Urothelium cell line (cell line): ENCODE measurements around the gene HS3ST5.

Source experiments
- DNase-seq: peaks from one replicate; pipeline ENCODE4 v3.0.0; 2011; ENCODE audit warnings: low spot score, mixed read lengths
- FAIRE-seq: peaks from 2 replicates; lab custom pipeline; 2011; peaks lifted over from hg19 to GRCh38; lab: Jason Lieb, UNC

Gene HS3ST5, protein sequence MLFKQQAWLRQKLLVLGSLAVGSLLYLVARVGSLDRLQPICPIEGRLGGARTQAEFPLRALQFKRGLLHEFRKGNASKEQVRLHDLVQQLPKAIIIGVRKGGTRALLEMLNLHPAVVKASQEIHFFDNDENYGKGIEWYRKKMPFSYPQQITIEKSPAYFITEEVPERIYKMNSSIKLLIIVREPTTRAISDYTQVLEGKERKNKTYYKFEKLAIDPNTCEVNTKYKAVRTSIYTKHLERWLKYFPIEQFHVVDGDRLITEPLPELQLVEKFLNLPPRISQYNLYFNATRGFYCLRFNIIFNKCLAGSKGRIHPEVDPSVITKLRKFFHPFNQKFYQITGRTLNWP

DNA sequence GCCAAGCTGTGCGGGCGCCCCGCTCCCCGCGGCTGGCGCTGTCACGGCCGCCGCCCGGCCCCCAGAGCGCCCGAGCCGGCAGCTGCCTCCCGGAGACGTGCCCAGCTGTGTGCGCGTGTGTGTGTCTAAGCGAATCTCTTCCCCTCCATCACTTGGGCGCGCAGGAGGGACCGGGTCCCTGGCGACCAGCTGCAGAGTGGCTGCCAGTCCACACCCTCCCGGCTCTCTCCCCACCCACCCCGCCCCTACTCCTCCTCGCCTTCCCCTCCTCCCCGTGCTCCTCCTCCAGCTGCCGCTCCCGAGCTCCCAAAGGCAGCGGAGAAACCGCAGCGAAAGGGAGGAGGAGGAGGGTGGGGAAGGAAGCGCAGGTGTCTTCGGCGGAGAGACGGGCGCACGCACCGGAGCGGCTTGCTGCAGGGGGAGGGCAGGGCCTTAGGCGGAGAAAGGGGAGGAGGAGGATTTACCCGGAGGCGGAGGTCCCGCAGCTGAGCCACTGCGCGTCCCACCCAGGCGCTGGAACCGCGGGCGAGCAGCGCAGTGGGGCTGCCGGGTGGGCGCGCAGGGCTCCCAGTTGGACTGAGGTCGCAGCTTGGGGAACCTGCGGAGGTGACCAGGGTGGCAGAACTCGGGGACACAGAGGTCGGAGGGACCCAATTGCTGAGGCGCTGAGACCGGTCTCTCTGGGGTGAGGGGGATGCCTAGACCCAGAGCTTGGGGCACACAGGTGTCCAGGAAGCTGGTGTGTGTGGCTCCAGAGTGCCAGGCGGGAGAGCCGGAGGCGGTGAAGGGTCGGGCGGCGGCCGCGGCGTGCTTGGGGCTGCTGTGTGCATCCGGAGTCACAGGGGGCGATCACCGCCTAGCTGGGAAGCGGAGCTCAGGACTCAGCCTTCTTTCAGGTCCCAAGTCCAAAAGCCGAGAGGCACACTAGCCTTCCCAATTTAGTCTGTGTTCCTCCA, at the start of gene HS3ST5:
Gene HS3ST5, minus strand, starts transcription at position 198 of the 956 bp plus-strand sequence. CDS start 280,178 bp downstream, outside the sequence.
- DNase-seq (peak; percentile 64), FAIRE-seq (no peak)

DNA sequence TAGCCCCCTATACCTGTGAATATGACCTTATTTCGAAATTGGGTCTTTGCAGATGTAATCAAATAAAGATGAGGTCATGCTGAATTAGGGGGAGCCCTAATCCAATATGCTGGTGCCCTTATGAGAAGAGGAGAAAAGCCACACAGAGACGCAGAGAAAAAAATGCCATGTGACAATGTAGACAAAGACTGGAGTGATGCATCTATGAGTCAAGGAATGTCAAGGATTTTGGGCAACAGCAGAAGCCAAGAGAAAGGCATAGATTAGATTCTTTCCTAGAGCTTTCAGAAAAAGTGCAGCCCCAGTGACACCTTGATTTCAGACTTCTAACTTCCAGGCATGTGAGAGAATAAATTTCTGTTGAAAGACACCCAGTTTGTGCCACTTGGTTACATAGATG, 47.4 kb upstream of the HS3ST5 start:
- no peak for FAIRE-seq
- no peak for DNase-seq

DNA sequence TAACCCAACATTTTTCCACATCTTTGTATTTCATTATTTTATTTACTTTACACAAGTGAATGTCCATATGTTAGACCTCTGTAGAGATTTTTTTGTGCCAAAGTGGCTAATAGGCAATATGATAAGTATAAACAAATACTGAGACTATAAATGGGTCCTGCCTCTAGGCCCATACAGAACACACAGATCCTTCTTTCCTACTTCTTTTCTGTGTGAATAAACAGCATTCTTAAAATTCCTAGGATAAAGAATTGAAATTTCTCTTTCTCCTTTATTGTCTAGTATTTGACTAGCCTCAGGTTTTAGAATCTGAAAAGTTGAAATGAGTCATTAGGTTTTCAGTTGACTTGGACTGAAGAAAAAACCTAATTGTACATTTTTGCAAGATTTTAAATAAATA, 46.3 kb upstream of the HS3ST5 start:
- DNase-seq (no peak), FAIRE-seq (no peak)

DNA sequence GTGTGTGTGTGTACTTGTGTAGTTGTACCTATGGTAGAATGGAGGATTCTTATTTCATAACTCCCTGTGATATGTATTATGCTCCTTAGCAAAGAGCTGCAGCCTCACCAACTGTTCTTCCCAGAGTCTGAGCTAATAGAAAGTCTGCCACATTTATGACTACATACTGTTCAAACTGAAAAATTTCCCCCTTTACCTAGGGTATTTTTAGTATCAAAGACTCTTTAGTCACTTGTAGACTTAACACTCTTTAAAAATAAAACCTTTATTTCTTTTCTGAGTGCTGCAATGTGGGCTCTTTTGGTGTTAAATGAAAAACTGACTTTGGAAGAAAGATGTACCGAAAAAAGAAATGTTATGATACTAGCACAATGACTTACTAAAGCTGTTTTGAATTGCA, 39.6 kb upstream of the HS3ST5 start:
- no peak for DNase-seq
- no peak for FAIRE-seq

DNA sequence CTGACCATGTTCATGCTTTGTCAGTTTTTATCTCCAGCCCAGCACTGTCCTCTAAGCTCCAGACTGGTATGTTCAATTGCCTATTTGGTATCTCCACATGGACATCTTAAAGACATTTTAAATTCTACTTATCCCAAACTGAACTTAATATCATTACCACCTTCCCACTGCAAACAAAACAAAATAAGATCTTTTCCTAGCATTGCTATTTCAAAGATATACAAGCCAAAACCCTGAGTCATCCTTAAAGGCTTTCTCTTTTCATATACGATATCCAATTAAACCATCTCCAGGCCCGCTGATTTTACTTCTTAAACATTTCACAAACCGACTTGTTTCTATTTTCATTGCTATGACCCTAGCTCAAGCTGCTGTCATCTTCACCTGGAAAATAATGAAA, 35.1 kb upstream of the HS3ST5 start:
- no peak for FAIRE-seq

DNA sequence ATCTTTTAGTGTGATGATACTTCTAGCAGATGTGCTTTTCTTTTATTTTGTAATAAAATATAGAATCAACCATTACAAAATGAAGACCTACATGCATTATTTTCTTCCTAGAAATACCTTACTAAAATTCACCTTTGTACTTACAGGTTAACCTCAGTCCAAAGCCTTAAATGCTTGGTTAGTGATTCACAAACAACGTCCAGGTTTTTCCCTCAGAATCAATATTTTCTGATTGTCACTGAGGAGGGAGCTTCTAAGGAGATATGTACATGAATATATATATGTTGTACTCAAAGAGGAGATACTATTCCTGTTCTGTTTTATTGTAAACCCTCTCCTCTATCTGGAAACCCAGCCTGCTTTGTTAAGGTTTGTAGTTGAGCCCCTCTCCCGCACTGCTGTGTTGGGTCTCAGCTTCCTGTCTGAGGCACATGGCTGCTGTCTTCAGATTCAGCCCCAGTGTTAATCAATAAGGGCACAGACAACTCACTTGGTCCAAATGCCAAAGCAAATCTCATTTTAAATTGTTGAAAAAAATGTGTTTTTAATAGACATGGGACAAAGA, 33.9 kb upstream of the HS3ST5 start:
- FAIRE-seq (no peak), DNase-seq (no peak)

More for the DNA sequence above, 35.1 kb upstream of the HS3ST5 start:
- DNase-seq = no peak

DNA sequence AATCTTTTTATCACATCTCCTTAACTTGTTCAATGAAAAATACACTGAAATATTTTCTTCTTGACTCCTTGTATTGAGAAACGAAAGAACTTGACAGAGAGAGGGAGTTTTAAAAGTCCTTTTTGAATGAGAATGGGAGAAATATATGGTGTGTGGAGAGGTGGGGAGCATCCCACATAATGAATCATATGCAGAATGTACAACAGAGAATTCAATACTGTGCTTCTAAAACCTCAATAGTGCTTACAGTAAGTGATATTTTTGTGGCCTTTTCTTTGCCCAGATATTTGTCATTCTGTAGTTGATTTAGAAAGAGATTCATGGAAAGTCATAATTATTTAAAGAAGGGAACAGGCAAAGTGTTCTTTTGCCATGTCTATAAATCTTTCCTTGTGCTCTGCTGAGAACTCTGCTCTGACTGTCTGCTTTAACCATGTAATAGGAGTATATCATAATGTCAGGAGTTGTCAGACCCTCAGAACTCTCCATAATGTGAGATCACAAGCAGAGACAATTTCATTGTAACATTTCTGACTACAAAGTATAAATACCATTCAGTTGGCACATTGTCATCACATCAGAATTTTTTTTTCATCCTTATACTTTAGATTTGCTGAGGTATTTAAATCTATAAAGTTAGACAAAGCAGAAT, 32.8 kb upstream of the HS3ST5 start:
- DNase-seq (no peak), FAIRE-seq (no peak)

DNA sequence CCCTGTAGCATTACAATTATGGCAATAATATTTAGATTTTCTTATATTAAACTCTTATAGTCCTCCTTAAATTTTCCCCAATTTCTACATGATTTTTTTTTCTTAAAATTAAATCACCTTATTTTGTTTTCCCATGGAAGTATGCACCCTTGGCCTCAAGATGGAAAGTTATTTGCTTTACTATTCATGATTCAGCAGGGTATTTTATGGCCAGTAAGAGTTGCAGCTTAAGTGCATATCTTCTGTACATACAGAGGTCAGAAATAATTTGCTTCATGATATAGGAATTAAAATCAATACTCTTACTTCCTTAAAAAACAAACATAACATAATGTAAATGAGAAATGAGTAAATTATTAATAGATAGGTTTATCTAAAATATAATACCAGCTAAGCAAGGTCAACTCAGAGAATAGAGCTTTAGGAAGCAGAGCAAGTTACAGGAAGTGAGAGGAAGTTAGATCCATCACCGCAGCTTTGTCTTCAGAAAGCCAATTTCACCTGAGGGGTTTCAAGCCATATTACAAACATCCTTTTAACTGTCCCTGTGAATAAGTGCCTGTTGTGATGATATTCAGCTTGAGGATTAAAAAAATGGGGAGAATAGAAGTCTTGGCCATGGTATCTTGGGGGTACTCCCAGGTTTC, 24.6 kb upstream of the HS3ST5 start:
- FAIRE-seq = no peak
- DNase-seq = no peak

DNA sequence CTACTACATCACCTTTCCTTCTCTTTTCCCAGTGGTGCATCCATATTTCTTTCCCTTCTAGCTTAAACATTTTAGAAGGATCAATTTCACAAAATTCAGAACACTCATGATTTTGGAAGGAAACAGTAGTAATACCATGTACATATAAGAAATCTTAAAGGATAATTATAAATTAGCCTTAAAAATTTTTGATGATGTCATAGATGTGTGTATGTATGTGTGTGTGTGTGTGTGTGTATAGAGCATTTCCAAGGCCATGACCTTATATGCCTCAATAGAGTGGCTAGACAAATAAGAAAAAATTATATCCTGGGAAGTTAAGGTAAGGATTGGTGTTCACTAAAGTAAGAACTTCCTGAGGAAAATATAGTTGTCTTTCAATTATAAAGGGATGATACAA, 24.1 kb upstream of the HS3ST5 start:
- FAIRE-seq (no peak), DNase-seq (no peak)

DNA sequence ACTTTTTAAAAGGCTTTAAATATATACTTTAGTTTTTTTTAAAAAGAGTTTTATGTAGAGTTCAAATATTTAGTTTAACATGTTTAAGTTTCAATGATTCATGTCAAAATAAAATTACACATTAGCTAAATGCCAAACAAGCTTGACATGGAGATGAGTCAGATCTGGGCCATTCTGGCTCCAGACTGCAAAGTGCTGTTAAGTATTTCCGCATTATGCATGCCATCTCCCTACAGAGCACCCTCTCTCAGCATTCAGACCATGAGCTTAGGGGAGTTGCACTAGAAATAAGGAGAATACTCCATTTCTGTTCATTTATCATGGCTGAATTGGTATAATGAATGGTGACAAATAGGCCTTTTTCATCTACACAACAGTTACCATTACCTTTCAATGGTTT, 21.5 kb upstream of the HS3ST5 start:
- FAIRE-seq (no peak), DNase-seq (no peak)

DNA sequence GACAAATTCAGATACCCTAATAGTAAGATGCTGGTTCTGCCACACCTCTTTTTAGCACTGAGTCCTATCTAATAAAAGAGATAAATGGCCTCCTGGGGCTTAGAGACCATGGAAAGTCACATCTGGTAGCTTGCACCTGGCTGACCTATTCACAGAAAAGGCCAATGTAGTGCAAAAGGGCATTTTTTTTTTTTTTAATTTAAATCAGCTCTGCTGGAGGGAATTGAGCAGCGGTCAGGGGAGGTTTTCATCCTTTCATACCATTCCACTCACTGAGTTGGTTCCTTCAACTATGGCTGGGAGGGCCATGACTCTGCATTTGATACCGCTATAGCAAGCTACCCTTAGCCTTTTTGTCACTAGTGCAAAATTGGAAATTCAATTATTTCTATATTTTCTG, 20.1 kb upstream of the HS3ST5 start:
- DNase-seq (no peak), FAIRE-seq (no peak)

DNA sequence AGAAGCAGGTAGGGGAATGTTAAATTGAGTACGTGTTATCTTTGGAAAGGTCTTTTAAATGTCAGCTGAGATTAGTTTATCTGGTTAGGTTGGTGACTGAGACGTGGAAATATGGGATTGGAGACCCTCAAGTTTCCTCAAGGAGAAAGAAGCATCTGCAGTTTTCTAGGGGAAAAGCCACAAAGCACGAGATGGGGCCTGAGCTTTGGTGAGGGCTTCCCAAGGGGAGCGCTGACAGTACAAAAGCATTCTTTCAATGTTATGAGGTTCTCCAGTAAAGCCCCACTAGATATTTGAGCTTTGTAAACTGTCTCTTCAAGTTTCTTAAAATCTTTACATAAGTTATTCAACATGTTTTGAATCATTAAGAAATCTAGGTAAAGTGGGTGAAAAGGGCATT, 19.6 kb upstream of the HS3ST5 start:
- DNase-seq (no peak), FAIRE-seq (no peak)

DNA sequence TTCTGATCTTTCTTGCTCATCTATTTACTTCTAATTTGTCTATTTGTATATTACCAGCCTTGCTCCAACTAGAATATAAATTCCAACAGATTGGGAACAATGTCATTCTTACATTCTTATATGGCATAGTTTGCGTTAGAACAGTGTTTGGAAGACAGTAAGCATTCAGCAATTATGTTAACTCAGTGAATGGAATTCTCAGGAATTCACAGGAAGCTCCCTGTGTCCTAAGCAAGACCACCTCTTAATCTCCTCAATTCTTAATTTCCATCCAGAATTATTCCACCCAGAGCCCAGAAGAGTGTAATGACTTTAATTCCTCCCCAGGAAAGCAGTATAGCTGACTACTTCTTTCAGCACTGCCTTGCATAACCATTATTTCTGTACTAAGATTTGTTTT, 18.2 kb upstream of the HS3ST5 start:
- DNase-seq = no peak
- FAIRE-seq = no peak

DNA sequence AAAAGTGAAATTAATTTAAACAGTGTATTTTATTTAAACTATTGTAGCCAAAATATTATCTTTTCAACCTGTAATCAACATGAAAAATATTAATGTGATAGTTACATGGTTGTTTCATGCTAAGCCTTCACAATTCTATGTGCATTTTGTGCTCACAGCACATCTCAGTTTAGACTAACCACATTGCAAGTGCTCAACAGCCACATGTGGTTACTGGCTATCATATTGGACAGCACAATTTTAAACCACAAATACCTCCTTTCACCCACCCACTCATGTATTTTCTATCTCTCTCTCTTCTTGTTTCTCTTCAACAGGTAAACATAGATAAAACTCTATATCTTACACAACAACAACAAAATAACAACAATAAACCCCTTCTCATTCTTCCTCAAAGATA, 12.5 kb upstream of the HS3ST5 start:
- DNase-seq (no peak), FAIRE-seq (no peak)

DNA sequence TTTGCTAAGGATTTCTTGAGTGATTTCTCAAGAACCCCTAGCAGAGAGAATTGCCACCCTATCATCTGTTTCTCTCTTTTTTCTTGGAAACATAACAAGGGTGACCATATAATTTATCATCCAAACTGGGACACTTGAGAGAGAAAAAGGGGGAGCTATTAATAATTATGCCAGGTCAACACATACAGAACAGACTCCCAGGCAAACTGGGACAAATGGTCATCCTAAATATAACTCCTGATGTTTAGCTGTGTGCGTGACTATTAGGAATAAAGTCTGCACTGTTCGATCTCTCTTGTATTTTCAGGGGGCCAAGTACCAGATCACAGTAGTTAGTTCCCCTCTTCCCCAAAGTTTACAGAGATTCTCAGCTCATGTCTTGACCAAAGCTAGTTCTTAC, 11.7 kb upstream of the HS3ST5 start:
- FAIRE-seq = no peak
- no peak for DNase-seq

DNA sequence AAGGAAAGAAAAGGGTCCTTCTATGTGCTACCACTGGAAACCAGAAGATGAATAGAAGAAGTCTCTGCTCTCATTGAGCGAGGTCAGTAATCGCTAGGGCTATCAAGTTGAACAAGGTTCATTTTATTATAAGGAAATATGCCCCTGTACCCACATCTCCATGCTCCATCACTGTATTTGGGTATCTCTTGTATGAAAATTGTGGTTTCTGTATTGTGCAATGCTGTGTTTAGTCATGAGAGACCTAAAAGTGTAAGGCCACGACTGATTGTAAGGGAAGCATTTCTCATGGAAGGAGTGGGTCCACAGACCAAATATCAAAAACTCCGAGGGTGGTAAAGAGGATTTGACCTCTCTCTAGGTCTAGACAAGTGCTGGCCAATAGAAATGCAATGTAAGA, 3.6 kb upstream of the HS3ST5 start:
- DNase-seq (no peak), FAIRE-seq (no peak)

DNA sequence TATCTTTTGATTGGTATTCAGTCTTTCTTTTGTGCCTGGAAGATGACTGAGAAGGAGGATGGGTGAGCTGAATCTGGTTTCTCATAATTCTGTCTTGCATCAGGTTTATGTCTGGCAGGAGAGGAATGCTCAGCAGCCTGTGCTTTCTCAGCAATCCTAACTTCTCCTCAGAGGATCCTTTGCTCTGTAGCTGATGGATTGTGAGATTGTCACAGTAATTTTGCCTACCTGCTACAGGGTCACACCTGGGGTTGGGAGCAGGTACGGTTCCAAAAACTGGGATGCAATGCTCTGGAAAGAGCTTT, 2.1 kb upstream of the HS3ST5 start:
- DNase-seq (no peak), FAIRE-seq (no peak)

DNA sequence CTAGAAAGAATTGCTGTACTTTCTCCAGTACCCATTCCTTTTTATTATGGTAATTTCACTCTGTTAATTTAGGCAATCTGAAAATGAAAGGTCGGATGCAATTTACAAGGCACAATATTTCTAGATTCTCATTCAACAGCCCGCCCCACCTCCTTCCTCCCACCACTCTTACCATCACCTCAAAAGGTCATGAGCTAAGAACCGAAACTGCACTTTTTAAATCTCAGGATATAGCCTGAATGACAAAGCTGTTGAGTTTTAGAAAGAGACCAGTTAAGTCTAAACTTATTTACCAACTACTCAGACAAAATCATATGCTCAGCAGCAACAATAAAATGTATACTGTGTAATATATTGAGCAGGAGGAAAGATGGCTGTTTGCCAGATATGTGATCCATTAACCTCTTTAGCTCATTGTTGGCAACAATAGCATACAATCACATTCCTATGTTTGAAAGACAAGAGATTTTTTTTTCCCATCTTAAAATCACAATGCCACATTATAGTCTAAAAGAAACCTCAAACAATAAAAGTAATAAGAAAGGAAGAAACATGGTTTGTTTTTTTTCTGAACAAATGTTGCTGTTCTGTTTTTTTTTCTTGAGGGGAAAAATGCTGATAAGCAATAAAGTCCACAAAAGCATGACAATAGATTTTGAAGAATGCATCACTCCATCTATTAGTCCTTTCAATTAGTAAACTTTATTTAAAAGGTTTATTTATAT, 1.6 kb upstream of the HS3ST5 start:
- FAIRE-seq (no peak), DNase-seq (no peak)

DNA sequence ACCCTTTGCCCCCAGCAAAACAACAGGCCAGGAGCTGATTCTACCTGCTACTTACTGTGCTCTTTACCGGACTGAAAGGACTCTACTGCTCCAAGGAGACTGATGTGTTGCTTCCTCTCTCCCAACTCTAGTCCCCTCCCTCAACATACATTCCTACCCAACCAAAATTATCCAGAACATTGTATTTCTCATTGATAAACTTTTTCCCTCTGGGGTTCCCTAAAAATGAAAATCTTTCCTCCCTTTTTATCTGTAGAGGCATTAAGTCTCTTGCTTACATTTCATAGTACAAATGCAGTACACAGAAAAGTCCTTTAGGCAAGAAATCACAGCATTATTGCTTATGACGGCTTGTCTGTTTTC, 940 bp upstream of the HS3ST5 start:
- FAIRE-seq (no peak), DNase-seq (no peak)

DNA sequence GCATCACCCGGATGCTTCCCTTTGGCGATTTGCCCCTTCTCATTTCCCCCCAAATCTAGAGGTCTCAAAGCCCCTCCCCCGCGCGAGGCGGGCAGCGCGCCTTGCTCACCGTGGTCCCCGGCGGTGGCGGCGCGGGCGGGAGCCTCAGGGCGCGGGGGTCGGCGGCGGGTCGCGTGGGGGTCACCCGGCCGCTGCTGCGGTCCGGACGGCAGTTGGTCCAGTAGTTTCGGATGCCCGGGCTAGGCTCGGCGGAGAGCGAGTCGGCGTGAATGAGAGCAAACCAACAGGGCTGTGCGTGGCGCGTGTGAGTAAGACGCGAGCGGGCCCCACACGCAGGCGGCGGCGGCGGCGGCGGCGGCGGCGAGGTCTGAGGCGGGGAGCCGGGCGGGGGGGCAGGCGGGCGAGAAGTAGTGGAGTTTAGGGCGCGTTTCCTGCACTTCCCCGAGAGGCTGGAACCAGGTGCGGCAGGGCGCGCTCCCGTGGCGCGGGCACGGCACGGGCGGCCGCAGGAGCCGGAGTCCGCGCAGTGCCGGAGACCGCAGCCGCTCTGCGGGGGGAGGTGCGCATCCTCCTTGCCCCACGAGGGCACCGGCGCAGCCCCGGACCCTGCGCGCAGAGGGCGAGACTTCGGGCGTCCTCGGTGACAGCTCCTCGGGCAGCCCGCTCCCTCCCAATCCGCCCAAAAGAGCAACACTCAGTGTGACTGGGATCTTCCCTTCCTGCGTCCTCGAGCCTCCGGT, 567 bp downstream of the HS3ST5 start:
- no peak for FAIRE-seq
- peak; percentile 30 for DNase-seq
